HepG2 (cell line): ENCODE results near the gene CATSPERE. TPM values are rescaled to one million over a fixed set of nuclear protein-coding genes. Genes with fewer than 3 reads are reported as not detected.

Experiments used
- ATAC-seq: fragments of 200-7000 bp; cut with Tn5 transposase; 3 replicates; pipeline ENCODE4 v1.9.1; 2020; ENCODE audit warnings: mild to moderate bottlenecking, moderate library complexity
- BruUV-seq: library from RNA; stranded (reverse); fragments of 400-500 nt; replicated peaks from 2 replicates; lab custom pipeline; 2021; lab: Mats Ljungman, UMichigan
- CTCF ChIA-PET: fragments of 300-600 bp; formaldehyde crosslinking; extraction: SDS; loops from one replicate; lab custom pipeline; 2021; ENCODE audit warnings: low total read pairs, inconsistent platforms, low intra/inter-chr PET ratio; lab: Yijun Ruan, JAX
- POLR2A ChIA-PET: fragments of 350-600 bp; sonication (Branson Sonifier 250); formaldehyde crosslinking; loops from one replicate; lab custom pipeline; 2020; ENCODE audit warnings: antibody characterized with exemption, inconsistent platforms; lab: Yijun Ruan, JAX
- DNase-seq: peaks from one replicate; pipeline ENCODE4 v3.0.0-alpha.2; 2015; ENCODE audit warnings: low spot score
- FAIRE-seq: peaks from 3 replicates; lab custom pipeline; 2011; peaks lifted over from hg19 to GRCh38; lab: Jason Lieb, UNC
- H2AFZ ChIP-seq: one replicate; pipeline ENCODE4 v1.6.1; 2011; ENCODE audit warnings: low read length, inconsistent platforms
- H3K27ac ChIP-seq: fragments of 300-600 bp; 3 replicates; pipeline ENCODE4 v1.8.0; 2011; ENCODE audit warnings: mixed run types, mild to moderate bottlenecking, mixed read lengths, low read length, inconsistent platforms; ENCODE audit not compliant: insufficient read depth; ENCODE audit errors: extremely low read length
- H3K27me3 ChIP-seq, 2 experiments: fragments of 200-600 bp in 1 of 2; 2 replicates in 1 of 2; 3 replicates in 1 of 2; pipeline versions ENCODE4 v1.6.0 to v1.8.0; 2011; ENCODE audit warnings: low read length in 2 of 2, mild to moderate bottlenecking in 2 of 2, moderate library complexity in 2 of 2, inconsistent platforms in 1 of 2; ENCODE audit not compliant: insufficient read depth in 2 of 2, control insufficient read depth in 1 of 2
- H3K36me3 ChIP-seq, 2 experiments: fragments of 200-600 bp in 1 of 2; replicated peaks in 1 of 2; 2 replicates in 1 of 2; 3 replicates in 1 of 2; pipeline versions ENCODE4 v1.5.1 to v1.8.0; 2011; ENCODE audit warnings: low read length in 2 of 2, inconsistent platforms in 1 of 2; ENCODE audit not compliant: insufficient read depth in 2 of 2, control insufficient read depth in 1 of 2
- H3K4me1 ChIP-seq: 2 replicates; pipeline ENCODE4 v1.5.1; 2012; ENCODE audit warnings: low read length, inconsistent platforms; ENCODE audit not compliant: insufficient read depth
- H3K4me2 ChIP-seq: 2 replicates; pipeline ENCODE4 v1.6.0; 2011; ENCODE audit warnings: low read depth, low read length, inconsistent platforms
- H3K4me3 ChIP-seq, 3 experiments: fragments of 200-600 bp in 1 of 3; sonication (generic), shearing (Covaris generic) in 1 of 3; replicated peaks in 1 of 3; 2 replicates each; pipeline ENCODE4 v1.5.1; 2011 to 2016; ENCODE audit warnings: low read length in 3 of 3, inconsistent platforms in 2 of 3, low read depth in 2 of 3, mild to moderate bottlenecking in 2 of 3, control low read depth in 1 of 3, mixed read lengths in 1 of 3; ENCODE audit not compliant: insufficient read depth in 1 of 3
- H3K79me2 ChIP-seq: one replicate; pipeline ENCODE4 v1.6.1; 2011; ENCODE audit warnings: low read length, inconsistent platforms; ENCODE audit not compliant: insufficient read depth
- H3K9ac ChIP-seq: 2 replicates; pipeline ENCODE4 v1.6.0; 2011; ENCODE audit warnings: mild to moderate bottlenecking, low read depth, low read length, inconsistent platforms; ENCODE audit not compliant: insufficient read depth
- H3K9me3 ChIP-seq: 2 replicates; pipeline ENCODE4 v1.5.1; 2012; ENCODE audit warnings: mild to moderate bottlenecking, low read length
- H4K20me1 ChIP-seq: 2 replicates; pipeline ENCODE4 v1.6.0; 2011; ENCODE audit warnings: inconsistent platforms, mild to moderate bottlenecking, low read length, moderate library complexity; ENCODE audit not compliant: insufficient read depth
- ARID2 ChIP-seq: sonication (generic); formaldehyde crosslinking; IDR thresholded peaks from 2 replicates; pipeline ENCODE4 v1.8.1; 2022; ENCODE audit warnings: mild to moderate bottlenecking, missing genetic modification reagents, borderline replicate concordance
- ATF7-NPFF ChIP-seq: sonication (generic); formaldehyde crosslinking; IDR thresholded peaks from 2 replicates; pipeline ENCODE4 v1.8.1; 2023; ENCODE audit warnings: mild to moderate bottlenecking, low read depth, missing genetic modification reagents, moderate library complexity
- CREB1 ChIP-seq, 2 experiments: fragments of 450-650 bp in 1 of 2; IDR thresholded peaks; 2 replicates each; pipeline ENCODE4 v1.6.1; 2016 to 2017; ENCODE audit warnings: control low read depth in 1 of 2, mild to moderate bottlenecking in 1 of 2, missing compliant biosample characterization in 1 of 2, missing genetic modification characterization in 1 of 2
- ETV5 ChIP-seq: IDR thresholded peaks from 2 replicates; pipeline ENCODE4 v1.6.1; 2018; ENCODE audit warnings: missing biosample characterization, missing genetic modification reagents, inconsistent platforms, borderline replicate concordance
- MAF1 ChIP-seq: sonication (generic); formaldehyde crosslinking; IDR thresholded peaks from 2 replicates; pipeline ENCODE4 v1.5.0; 2020; ENCODE audit warnings: missing genetic modification reagents, borderline replicate concordance
- PRDM10 ChIP-seq: sonication (generic); formaldehyde crosslinking; IDR thresholded peaks from 2 replicates; pipeline ENCODE4 v1.4.0; 2020; ENCODE audit warnings: low read depth, missing genetic modification reagents
- RCOR2 ChIP-seq: IDR thresholded peaks from 2 replicates; pipeline ENCODE4 v1.6.1; 2016; ENCODE audit warnings: missing biosample characterization, missing genetic modification reagents
- ZBTB8A ChIP-seq: sonication (generic); formaldehyde crosslinking; IDR thresholded peaks from 2 replicates; pipeline ENCODE4 v1.4.0; 2020; ENCODE audit warnings: mild to moderate bottlenecking, low read depth, missing genetic modification reagents, borderline replicate concordance
- ZMYM2 ChIP-seq: sonication (generic); formaldehyde crosslinking; IDR thresholded peaks from 2 replicates; pipeline ENCODE4 v1.8.0; 2022; ENCODE audit warnings: mild to moderate bottlenecking, missing genetic modification reagents
- ZNF136 ChIP-seq: sonication (generic); formaldehyde crosslinking; IDR thresholded peaks from 2 replicates; pipeline ENCODE4 v1.8.1; 2022; ENCODE audit warnings: low read depth, mild to moderate bottlenecking, moderate library complexity, missing genetic modification reagents
- ZNF451 ChIP-seq: sonication (generic); formaldehyde crosslinking; IDR thresholded peaks from 2 replicates; pipeline ENCODE4 v1.5.0; 2020; ENCODE audit warnings: mild to moderate bottlenecking, missing genetic modification reagents
- ZNF549 ChIP-seq: sonication (generic); formaldehyde crosslinking; IDR thresholded peaks from 2 replicates; pipeline ENCODE4 v1.5.0; 2020; ENCODE audit warnings: missing genetic modification reagents
- ZNF691 ChIP-seq: sonication (generic); formaldehyde crosslinking; IDR thresholded peaks from 2 replicates; pipeline ENCODE4 v1.4.0; 2020; ENCODE audit warnings: missing genetic modification reagents, low read depth, mild to moderate bottlenecking, borderline replicate concordance
- WGBS: methylation state at CpG from one replicate; pipeline ENCODE4 v1.1.6; 2017; ENCODE audit warnings: low lambda C conversion rate; 5-methylcytosine and 5-hydroxymethylcytosine counted together
- in situ Hi-C: cut with HindIII; loops from 2 replicates; pipeline ENCODE4 v1.10.0; 2017; ENCODE audit warnings: low pct_unique_long_range_greater_than_20kb; ENCODE audit not compliant: extremely low pct_ligation_motif_present
- intact Hi-C: fragments of 100-400 bp; cut with micrococcal nuclease; formaldehyde crosslinking; loops from one replicate; pipeline ENCODE4 v1.10.0; 2022; ENCODE audit not compliant: unreplicated experiment
- polyA plus RNA-seq, 8 experiments: library from polyadenylated mRNA; depleted of rRNA in 3 of 8; stranded (reverse) in 7 of 8; unstranded in 1 of 8; fragments of >200 nt; fragmentation: Illumina TruSeq in 4 of 8; extraction: Trizol in 4 of 8; gene quantifications; 2 replicates each; pipeline versions ENCODE4 v1.2.1 to v1.2.3, GENCODE V29; 2011 to 2016; ENCODE audit warnings: low read depth in 4 of 8, missing spikeins in 1 of 8, mixed read lengths in 1 of 8; ENCODE audit not compliant: insufficient read depth in 1 of 8
- total RNA-seq, 5 experiments: library from RNA; depleted of rRNA; stranded (reverse); fragments of >200 nt; fragmentation: Illumina TruSeq; extraction: Trizol; gene quantifications; 2 replicates each; pipeline ENCODE4 v1.2.3, GENCODE V29; 2016; ENCODE audit warnings: low read depth in 1 of 5

The CATSPERE gene
- total and polyA plus RNA-seq, 2 of the 13 experiments (the other 11 are each of a cell fraction or from before 2014, with no cell fraction given), result 0.34 to 0.51 TPM

DNA sequence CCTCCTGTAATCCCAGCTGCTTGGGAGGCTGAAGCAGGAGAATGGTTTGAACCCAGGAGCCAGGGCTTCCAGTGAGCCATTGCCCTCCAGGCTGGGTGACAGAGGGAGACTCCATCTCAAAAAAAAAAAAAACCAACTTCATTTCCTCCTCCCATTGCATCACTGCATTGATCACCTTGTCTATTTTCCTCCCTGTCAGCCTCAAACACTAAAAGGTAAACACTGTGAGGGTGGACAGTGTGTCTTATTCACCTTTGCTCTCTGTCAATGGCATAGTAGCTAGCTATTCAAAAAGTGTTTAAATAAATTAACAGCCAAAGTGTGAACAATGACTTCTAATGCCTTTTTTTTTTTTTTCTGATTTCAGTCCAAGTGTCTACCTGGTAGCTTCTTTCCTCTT is 178.5 kb downstream of the CATSPERE start (continued):
- TF ChIP-seq ARID2 (CRISPR knock-in tag), result no peak
- TF ChIP-seq ATF7-NPFF, result no peak
- TF ChIP-seq ZNF549, result no peak
- TF ChIP-seq ZMYM2 (CRISPR knock-in tag), result no peak

- DNase-seq (no peak), FAIRE-seq (no peak), ATAC-seq (no peak)
- no peak overlapping the region for H3K9ac ChIP-seq
- intact Hi-C loops (no loop called here), in situ Hi-C loops (no loop called here)
- H3K4me1 ChIP-seq, result no peaks in the 10 kb centered on the region
- no peaks in the 10 kb centered on the region for H3K79me2 ChIP-seq
- no peak overlapping the region for H3K4me3 ChIP-seq
- no peaks in the 10 kb centered on the region for H3K9me3 ChIP-seq
- POLR2A ChIA-PET, result no interaction called here
- no peak overlapping the region for H2AFZ ChIP-seq
- H4K20me1 ChIP-seq, result no peaks in the 10 kb centered on the region
- peaks cover 0 to 12% of the 10 kb centered on the region in 2 experiments; a peak in 4 of 5 replicates for H3K27me3 ChIP-seq
- TF ChIP-seq ETV5 (CRISPR knock-in tag) (no peak), CREB1 (IDR thresholded peaks at IDR 0.05) (peak; percentile 93), CREB1 (CRISPR knock-in tag; IDR thresholded peaks at IDR 0.05) (no peak)
- no peaks in the 10 kb centered on the region for H3K36me3 ChIP-seq
- H3K27ac ChIP-seq, result no peak overlapping the region
- no TSS peak for BruUV-seq
- H3K4me2 ChIP-seq, result no peak overlapping the region
- CTCF ChIA-PET, result no interaction called here
- WGBS, result 53% methylated on average over 6 of the region's 6 CpGs
These were observed 179.8 kb downstream of the CATSPERE start for GRCh38 chr1:244640917-244641316.

- CTCF ChIA-PET, result no interaction called here
- intact Hi-C loops, result no loop called here
- H3K4me2 ChIP-seq, result no peak overlapping the region
- in situ Hi-C loops, result no loop called here
- FAIRE-seq (no peak), ATAC-seq (no peak), DNase-seq (no peak)
- no peaks in the 10 kb centered on the region for H3K9me3 ChIP-seq
- POLR2A ChIA-PET, result no interaction called here
- WGBS, result 66% methylated on average over 7 of the region's 16 CpGs
- BruUV-seq, result no TSS peak
- no peaks in the 10 kb centered on the region for H3K4me1 ChIP-seq
- H3K27me3 ChIP-seq, result peaks cover 0 to 12% of the 10 kb centered on the region in 2 experiments; a peak in 2 of 5 replicates
- H3K9ac ChIP-seq, result no peak overlapping the region
- H3K27ac ChIP-seq, result no peak overlapping the region
- no peak overlapping the region for H3K4me3 ChIP-seq
- H4K20me1 ChIP-seq, result no peaks in the 10 kb centered on the region
- H3K36me3 ChIP-seq, result no peaks in the 10 kb centered on the region
- no peaks in the 10 kb centered on the region for H3K79me2 ChIP-seq
- no peak overlapping the region for H2AFZ ChIP-seq
- TF ChIP-seq MAF1 (CRISPR knock-in tag) (no peak), ZNF691 (CRISPR knock-in tag) (no peak), RCOR2 (CRISPR knock-in tag) (no peak), ZNF136 (CRISPR knock-in tag) (no peak), ZNF451 (CRISPR knock-in tag) (no peak), PRDM10 (CRISPR knock-in tag) (no peak), ZBTB8A (no peak)
These were observed 181.5 kb downstream of the CATSPERE start for GRCh38 chr1:244642526-244642925.
